ENCODE measurements around the gene BCAR3.

BCAR3 gene

DNA sequence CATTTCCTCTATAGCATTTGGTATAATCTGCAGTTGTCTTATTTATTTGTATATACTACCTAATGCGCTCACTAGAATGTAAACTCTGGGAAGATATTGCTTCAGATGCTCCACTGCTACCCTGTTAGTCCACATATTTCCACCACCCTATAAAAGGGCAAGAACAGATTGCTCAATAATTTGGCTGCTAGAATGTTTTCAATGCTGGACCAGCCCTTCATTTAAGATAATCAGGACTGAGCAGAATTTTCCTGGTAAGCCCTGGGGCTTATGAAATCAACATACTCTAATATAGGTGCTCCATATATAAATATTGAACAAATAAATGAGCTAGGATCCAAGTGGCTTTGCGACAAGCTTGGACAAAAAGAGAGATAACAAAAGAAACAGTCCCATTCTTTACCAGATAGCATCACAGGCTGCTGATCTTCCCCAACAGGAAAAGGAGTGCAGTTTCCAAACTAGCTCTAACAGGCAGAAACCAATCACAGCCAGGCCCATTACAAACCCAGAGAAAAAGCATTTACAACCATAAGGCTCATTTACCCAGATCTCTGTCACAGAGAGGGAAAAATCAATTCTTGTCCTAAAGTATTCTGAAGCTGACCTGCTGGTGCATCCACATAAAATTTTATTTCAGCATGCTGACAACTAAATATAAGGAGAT, 8.3 kb downstream of the BCAR3 start:
- Histone ChIP-seq H2AFZ (ENCODE audit: low read depth, low read length, severe bottlenecking) (no peak overlapping the region), H3K4me2 (ENCODE audit: low read depth, low read length, poor library complexity, severe bottlenecking) (no peak overlapping the region), H3K27ac (ENCODE audit: low read depth, low read length) (no peak overlapping the region), H3K27me3 (ENCODE audit: low read length) (no peaks in the 10 kb centered on the region), H3K9me2 (replicated peaks; ENCODE audit: insufficient read depth, low read length) (no peaks in the 10 kb centered on the region), H3K9ac (ENCODE audit: low read length) (no peak overlapping the region), H4K20me1 (ENCODE audit: low read depth, low read length) (no peaks in the 10 kb centered on the region), H3F3A (ENCODE audit: insufficient read depth) (no peaks in the 10 kb centered on the region), H3K36me3 (ENCODE audit: low read length) (no peaks in the 10 kb centered on the region), H3K4me3 (ENCODE audit: insufficient read depth, low read length, poor library complexity, severe bottlenecking) (no peak overlapping the region), H3K9me3 (ENCODE audit: insufficient read depth, low read length) (no peaks in the 10 kb centered on the region), H3K79me2 (ENCODE audit: insufficient read depth, low read length) (no peaks in the 10 kb centered on the region)
- TF ChIP-seq CTCF (IDR thresholded peaks at IDR 0.05; ENCODE audit: insufficient read depth, low read length, poor library complexity, severe bottlenecking) (no peak), EZH2phosphoT487 (conservative IDR thresholded peaks at IDR 0.05; ENCODE audit: low read length) (no peak)

- Histone ChIP-seq H2AFZ (ENCODE audit: low read depth, low read length, severe bottlenecking) (no peak overlapping the region), H3K9me3 (ENCODE audit: insufficient read depth, low read length) (no peaks in the 10 kb centered on the region), H3K27ac (ENCODE audit: low read depth, low read length) (no peak overlapping the region), H3K4me3 (ENCODE audit: insufficient read depth, low read length, poor library complexity, severe bottlenecking) (no peak overlapping the region), H4K20me1 (ENCODE audit: low read depth, low read length) (no peaks in the 10 kb centered on the region), H3K27me3 (ENCODE audit: low read length) (no peaks in the 10 kb centered on the region), H3K9ac (ENCODE audit: low read length) (no peak overlapping the region), H3K4me2 (ENCODE audit: low read depth, low read length, poor library complexity, severe bottlenecking) (no peak overlapping the region), H3K9me2 (replicated peaks; ENCODE audit: insufficient read depth, low read length) (no peaks in the 10 kb centered on the region), H3F3A (ENCODE audit: insufficient read depth) (no peaks in the 10 kb centered on the region), H3K36me3 (ENCODE audit: low read length) (no peaks in the 10 kb centered on the region), H3K79me2 (ENCODE audit: insufficient read depth, low read length) (no peaks in the 10 kb centered on the region)
- no peak for TF ChIP-seq CTCF (IDR thresholded peaks at IDR 0.05; ENCODE audit: insufficient read depth, low read length, poor library complexity, severe bottlenecking)
- no peak for TF ChIP-seq EZH2phosphoT487 (conservative IDR thresholded peaks at IDR 0.05; ENCODE audit: low read length)
Measured at GRCh38 chr1:93672477-93673162, 9.0 kb downstream of the BCAR3 start.

GRCh38 chr1:93672069-93672468, 9.6 kb downstream of the BCAR3 start:
- no peaks in the 10 kb centered on the region for H3K9me2 ChIP-seq (replicated peaks; ENCODE audit: insufficient read depth, low read length)
- no peaks in the 10 kb centered on the region for H3F3A ChIP-seq (ENCODE audit: insufficient read depth)
- TF ChIP-seq CTCF (IDR thresholded peaks at IDR 0.05; ENCODE audit: insufficient read depth, low read length, poor library complexity, severe bottlenecking) (no peak), EZH2phosphoT487 (conservative IDR thresholded peaks at IDR 0.05; ENCODE audit: low read length) (no peak)
- H3K4me2 ChIP-seq (ENCODE audit: low read depth, low read length, poor library complexity, severe bottlenecking), result no peak overlapping the region
- H3K27me3 ChIP-seq (ENCODE audit: low read length), result no peaks in the 10 kb centered on the region
- no peak overlapping the region for H3K9ac ChIP-seq (ENCODE audit: low read length)
- no peak overlapping the region for H3K27ac ChIP-seq (ENCODE audit: low read depth, low read length)
- no peaks in the 10 kb centered on the region for H3K36me3 ChIP-seq (ENCODE audit: low read length)
- H3K79me2 ChIP-seq (ENCODE audit: insufficient read depth, low read length), result no peaks in the 10 kb centered on the region
- no peaks in the 10 kb centered on the region for H3K9me3 ChIP-seq (ENCODE audit: insufficient read depth, low read length)
- H2AFZ ChIP-seq (ENCODE audit: low read depth, low read length, severe bottlenecking), result no peak overlapping the region
- no peak overlapping the region for H3K4me3 ChIP-seq (ENCODE audit: insufficient read depth, low read length, poor library complexity, severe bottlenecking)
- no peaks in the 10 kb centered on the region for H4K20me1 ChIP-seq (ENCODE audit: low read depth, low read length)

Measured in SU-DHL-6 (cell line).